CD4-positive, CD25-positive, alpha-beta regulatory T cell (primary cell): ENCODE measurements around the gene INPP5F. TPM values are rescaled to one million over a fixed set of nuclear protein-coding genes. Genes with fewer than 3 reads are reported as not detected.
"Not testable (repeated sequence)": the region's sequence is repeated elsewhere in the genome, so short reads cannot be mapped to it uniquely, and the experiment has no call there.

Experiments
- ATAC-seq, 2 donors: fragments of 150-1000 bp; cut with Tn5 transposase; one replicate each; pipeline ENCODE4 v1.10.0; 2021; ENCODE audit warnings: low read depth in 2 of 2, moderate number of reproducible peaks in 2 of 2, moderate library complexity in 1 of 2
- DNase-seq, 3 donors: peaks; one replicate each; pipeline versions ENCODE4 v3.0.0 to v3.0.0-alpha.2; 2012 to 2022; ENCODE audit warnings: mixed read lengths in 1 of 3
- H3K27ac ChIP-seq: one replicate; pipeline ENCODE4 v1.7.0; 2013; ENCODE audit warnings: mild to moderate bottlenecking, low read length; ENCODE audit not compliant: insufficient read depth, poor library complexity, severe bottlenecking
- H3K27me3 ChIP-seq: one replicate; pipeline ENCODE4 v1.7.0; 2013; ENCODE audit warnings: low read length; ENCODE audit not compliant: control insufficient read depth, insufficient read depth
- H3K36me3 ChIP-seq: one replicate; pipeline ENCODE4 v1.7.0; 2013; ENCODE audit warnings: mild to moderate bottlenecking, low read length, moderate library complexity; ENCODE audit not compliant: control insufficient read depth, insufficient read depth
- H3K4me1 ChIP-seq: 2 replicates; pipeline ENCODE4 v1.7.0; 2013; ENCODE audit warnings: mild to moderate bottlenecking, low read length; ENCODE audit not compliant: insufficient read depth, control insufficient read depth, poor library complexity, severe bottlenecking
- H3K4me3 ChIP-seq: one replicate; pipeline ENCODE4 v1.7.0; 2013; ENCODE audit warnings: low read depth, mild to moderate bottlenecking, low read length, moderate library complexity
- H3K9me3 ChIP-seq, 2 experiments: 1 replicate in 1 of 2; 2 replicates in 1 of 2; pipeline ENCODE4 v1.7.0; 2013; ENCODE audit warnings: low read length in 2 of 2, mild to moderate bottlenecking in 1 of 2, moderate library complexity in 1 of 2; ENCODE audit not compliant: control insufficient read depth in 2 of 2
- H3K27ac Mint-ChIP-seq, 3 donors: one replicate each; pipeline ENCODE4 v1.8.0; 2020 to 2022; ENCODE audit warnings: mild to moderate bottlenecking in 3 of 3, mixed read lengths in 3 of 3, moderate library complexity in 2 of 3
- H3K27me3 Mint-ChIP-seq: one replicate; pipeline ENCODE4 v1.8.0; 2022; ENCODE audit warnings: mild to moderate bottlenecking, mixed read lengths
- H3K36me3 Mint-ChIP-seq: one replicate; pipeline ENCODE4 v1.8.0; 2020; ENCODE audit warnings: mixed read lengths
- H3K4me1 Mint-ChIP-seq, 4 donors: one replicate each; pipeline ENCODE4 v1.8.0; 2020 to 2022; ENCODE audit warnings: mixed read lengths in 4 of 4, mild to moderate bottlenecking in 1 of 4
- H3K4me3 Mint-ChIP-seq, 4 donors: one replicate each; pipeline ENCODE4 v1.8.0; 2020 to 2022; ENCODE audit warnings: mild to moderate bottlenecking in 4 of 4, mixed read lengths in 4 of 4, moderate library complexity in 3 of 4
- H3K9me3 Mint-ChIP-seq, 7 donors: one replicate each; pipeline ENCODE4 v1.8.0; 2020 to 2022; ENCODE audit warnings: mixed read lengths in 7 of 7, mild to moderate bottlenecking in 3 of 7, moderate library complexity in 2 of 7
- polyA plus RNA-seq, 4 donors: library from polyadenylated mRNA; unstranded; fragments of 300-500 nt; fragmentation: Illumina TruSeq; gene quantifications; one replicate each; pipeline ENCODE4 v1.2.3, GENCODE V29; 2021
- total RNA-seq: library from RNA; stranded (reverse); gene quantifications from one replicate; pipeline ENCODE4 v1.2.3, GENCODE V29; 2022

INPP5F gene
- total and polyA plus RNA-seq, 5 donors from 2014 or later = 10.4 to 22.1 (median 11.2) TPM

DNA sequence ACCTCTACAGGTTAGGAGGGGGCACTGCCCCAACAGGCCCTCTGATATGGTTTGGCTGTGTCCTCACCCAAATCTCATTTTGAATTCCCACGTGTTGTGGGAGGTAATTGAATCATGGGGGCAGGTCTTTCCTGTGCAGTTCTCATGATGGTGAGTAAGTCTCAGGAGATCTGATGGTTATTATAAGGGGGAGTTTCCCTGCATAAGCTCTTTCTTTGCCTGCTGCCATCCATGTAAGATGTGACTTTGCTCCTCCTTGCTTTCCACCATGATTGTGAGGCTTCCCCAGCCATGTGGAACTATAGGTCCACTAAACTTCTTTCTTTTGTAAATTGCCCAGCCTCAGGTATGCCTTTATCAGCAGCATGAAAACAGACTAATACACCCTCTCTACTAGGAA is 14.9 kb upstream of the INPP5F start:
- H3K9me3 ChIP-seq = peaks cover 9 to 23% of the 10 kb centered on the region in 2 experiments
- not testable (repeated sequence) for H3K27ac ChIP-seq, H3K27ac Mint-ChIP-seq, H3K27me3 Mint-ChIP-seq, H3K4me3 ChIP-seq, H3K4me3 Mint-ChIP-seq, H3K27me3 ChIP-seq, ATAC-seq, H3K36me3 ChIP-seq, DNase-seq, H3K4me1 ChIP-seq
- H3K36me3 Mint-ChIP-seq = peaks cover 14% of the 10 kb centered on the region
- H3K4me1 Mint-ChIP-seq = peaks cover 0 to 25% (median 13%) of the 10 kb centered on the region in 4 donors
- peaks cover 0 to 18% (median 4%) of the 10 kb centered on the region in 7 donors for H3K9me3 Mint-ChIP-seq

- Histone ChIP-seq H3K27ac (no peak overlapping the region), H3K27me3 (no peaks in the 10 kb centered on the region), H3K36me3 (no peaks in the 10 kb centered on the region), H3K4me1 (no peaks in the 10 kb centered on the region), H3K9me3 (peaks cover 0 to 4% of the 10 kb centered on the region in 2 experiments), H3K4me3 (no peak overlapping the region)
- H3K36me3 Mint-ChIP-seq = no peaks in the 10 kb centered on the region
- peak overlapping the region in 1 of 3 donors; percentile 8 for H3K27ac Mint-ChIP-seq
- H3K27me3 Mint-ChIP-seq = no peaks in the 10 kb centered on the region
- peaks cover 0 to 6% (median 4%) of the 10 kb centered on the region in 4 donors for H3K4me1 Mint-ChIP-seq
- ATAC-seq (no peak), DNase-seq (no peak)
- H3K4me3 Mint-ChIP-seq = no peak overlapping the region
- peaks cover 0 to 4% (median 0%) of the 10 kb centered on the region in 7 donors for H3K9me3 Mint-ChIP-seq
Measured at GRCh38 chr10:119713744-119714483, 11.9 kb upstream of the INPP5F start.

GRCh38 chr10:119714484-119714816 is 11.4 kb upstream of the INPP5F start:
- H3K4me1 ChIP-seq = no peaks in the 10 kb centered on the region
- H3K36me3 ChIP-seq = no peaks in the 10 kb centered on the region
- H3K27me3 Mint-ChIP-seq = no peaks in the 10 kb centered on the region
- peaks cover 0 to 4% (median 0%) of the 10 kb centered on the region in 7 donors for H3K9me3 Mint-ChIP-seq
- DNase-seq = no peak
- H3K9me3 ChIP-seq = peaks cover 0 to 4% of the 10 kb centered on the region in 2 experiments
- H3K4me3 Mint-ChIP-seq = no peak overlapping the region
- H3K27ac ChIP-seq = no peak overlapping the region
- no peak for ATAC-seq
- no peaks in the 10 kb centered on the region for H3K27me3 ChIP-seq
- no peak overlapping the region for H3K27ac Mint-ChIP-seq
- H3K36me3 Mint-ChIP-seq = no peaks in the 10 kb centered on the region
- peaks cover 0 to 2% (median under 1%) of the 10 kb centered on the region in 4 donors for H3K4me1 Mint-ChIP-seq
- H3K4me3 ChIP-seq = no peak overlapping the region

- H3K4me1 Mint-ChIP-seq = no peaks in the 10 kb centered on the region
- H3K9me3 Mint-ChIP-seq = peaks cover 0 to 5% (median 0%) of the 10 kb centered on the region in 7 donors
- H3K27ac Mint-ChIP-seq = peak overlapping the region in 1 of 3 donors; percentile 33
- Histone ChIP-seq H3K4me3 (no peak overlapping the region), H3K27ac (no peak overlapping the region), H3K27me3 (no peaks in the 10 kb centered on the region), H3K9me3 (peaks cover 0 to 4% of the 10 kb centered on the region in 2 experiments), H3K4me1 (no peaks in the 10 kb centered on the region), H3K36me3 (no peaks in the 10 kb centered on the region)
- ATAC-seq = no peak
- H3K36me3 Mint-ChIP-seq = no peaks in the 10 kb centered on the region
- no peak for DNase-seq
- no peaks in the 10 kb centered on the region for H3K27me3 Mint-ChIP-seq
- no peak overlapping the region for H3K4me3 Mint-ChIP-seq
Measured at GRCh38 chr10:119715628-119716505, 10.0 kb upstream of the INPP5F start.

DNA sequence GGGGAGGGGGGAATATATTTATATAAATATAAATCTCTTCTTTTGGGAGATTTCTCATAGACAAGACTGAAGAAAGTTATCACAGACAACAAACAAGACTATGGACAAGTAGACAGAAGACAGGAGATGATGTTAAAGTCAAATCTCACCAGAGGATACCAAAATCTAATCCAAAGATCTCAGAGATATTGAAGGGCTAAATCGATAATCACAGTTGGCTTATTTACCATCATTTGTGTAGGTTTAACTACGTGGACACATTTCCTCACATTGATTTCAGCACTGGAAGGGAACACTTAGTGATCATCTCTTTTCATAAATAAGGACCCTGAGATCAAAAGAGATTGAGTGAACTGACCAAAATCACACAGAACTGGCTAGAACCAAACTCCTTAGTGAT is 2.7 kb upstream of the INPP5F start:
- Mint-ChIP-seq H3K27me3 (no peaks in the 10 kb centered on the region), H3K36me3 (no peaks in the 10 kb centered on the region), H3K9me3 (peaks cover 0 to 6% (median 0%) of the 10 kb centered on the region in 7 donors), H3K4me1 (peaks cover 19 to 35% (median 29%) of the 10 kb centered on the region in 4 donors), H3K4me3 (peak overlapping the region in 2 of 4 donors; percentile 52 to 97), H3K27ac (no peak overlapping the region)
- Histone ChIP-seq H3K36me3 (no peaks in the 10 kb centered on the region), H3K27me3 (no peaks in the 10 kb centered on the region), H3K4me3 (no peak overlapping the region), H3K4me1 (peaks cover 27% of the 10 kb centered on the region), H3K9me3 (no peaks in the 10 kb centered on the region), H3K27ac (no peak overlapping the region)
- ATAC-seq = no peak
- DNase-seq = no peak

DNA sequence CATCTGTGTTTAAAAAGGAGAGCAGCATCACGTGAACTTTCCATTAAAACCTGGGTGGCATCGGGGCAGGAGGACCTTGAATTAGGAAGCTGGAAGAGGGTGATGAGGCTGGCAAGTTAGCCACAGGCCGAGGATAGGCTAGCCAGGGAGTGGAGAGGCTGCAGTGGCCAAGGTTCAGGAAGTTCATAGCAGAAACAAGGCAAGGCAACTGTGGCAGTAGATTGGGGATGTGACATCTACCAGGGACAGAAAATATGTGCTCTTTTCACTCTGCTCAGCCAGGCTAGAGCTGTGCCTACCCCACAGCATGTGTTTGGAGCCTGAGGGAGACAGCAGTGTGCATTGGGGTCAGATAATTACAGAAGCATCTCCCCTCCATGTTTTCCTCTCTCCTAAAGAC is 2.2 kb upstream of the INPP5F start:
- H3K27ac Mint-ChIP-seq = peak overlapping the region in 2 of 3 donors; percentile 27 to 39
- no peak for ATAC-seq
- peaks cover 0 to 6% (median 0%) of the 10 kb centered on the region in 7 donors for H3K9me3 Mint-ChIP-seq
- H3K36me3 Mint-ChIP-seq = no peaks in the 10 kb centered on the region
- no peak for DNase-seq
- Histone ChIP-seq H3K27ac (peak overlapping the region; percentile 45), H3K4me3 (no peak overlapping the region), H3K36me3 (no peaks in the 10 kb centered on the region), H3K27me3 (no peaks in the 10 kb centered on the region), H3K9me3 (no peaks in the 10 kb centered on the region), H3K4me1 (peaks cover 32% of the 10 kb centered on the region)
- H3K4me1 Mint-ChIP-seq = peaks cover 24 to 39% (median 33%) of the 10 kb centered on the region in 4 donors
- peak overlapping the region in 3 of 4 donors; percentile 44 to 97 (median 52) for H3K4me3 Mint-ChIP-seq
- H3K27me3 Mint-ChIP-seq = no peaks in the 10 kb centered on the region

DNA sequence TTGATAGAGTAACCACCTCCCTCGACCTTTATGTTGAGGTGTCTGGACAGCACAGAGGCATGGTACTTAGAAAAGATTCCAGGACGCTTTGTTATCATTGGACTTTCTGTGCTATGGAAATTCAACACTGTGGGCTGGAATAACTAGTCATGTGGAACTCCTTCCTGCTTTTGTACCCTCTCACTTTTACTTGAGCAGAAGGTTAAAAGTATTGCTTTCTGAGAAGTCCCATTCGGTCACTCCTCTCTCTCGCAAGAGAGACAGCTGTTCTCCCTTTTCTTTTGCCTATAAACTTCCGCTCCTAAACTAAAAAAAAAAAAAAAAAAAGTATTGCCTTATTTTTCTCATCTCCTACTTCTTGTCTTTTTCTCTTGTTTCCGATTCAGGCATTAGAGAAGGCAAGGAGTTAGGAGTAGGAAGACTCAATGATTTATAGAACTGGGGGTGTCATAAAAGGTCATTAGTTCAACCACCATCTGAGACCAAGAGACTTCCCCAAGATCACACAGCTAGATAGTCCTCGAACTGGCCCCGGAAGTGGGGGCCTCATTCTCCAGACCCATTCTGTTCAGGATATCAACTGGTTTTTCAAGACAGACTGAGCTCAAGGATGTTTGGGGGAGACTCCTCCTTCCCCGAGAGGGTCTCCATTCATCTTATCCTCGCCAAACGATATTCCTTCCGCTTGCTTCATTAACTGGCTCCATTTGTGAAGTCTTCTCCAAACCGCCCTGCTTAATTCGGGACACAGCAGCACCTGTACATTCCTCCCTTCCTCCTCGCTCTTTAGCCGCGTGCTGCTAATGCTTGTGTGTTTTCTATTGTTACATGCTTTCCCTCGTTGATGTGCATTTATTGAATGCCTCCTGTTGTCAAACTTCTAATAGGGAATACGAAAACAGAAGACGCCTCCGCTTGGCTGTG is 995 bp upstream of the INPP5F start:
- peaks cover 34 to 52% (median 42%) of the 10 kb centered on the region in 4 donors for H3K4me1 Mint-ChIP-seq
- H3K4me1 ChIP-seq = peaks cover 42% of the 10 kb centered on the region

More for the DNA sequence above, 995 bp upstream of the INPP5F start:
- no peaks in the 10 kb centered on the region for H3K36me3 ChIP-seq
- H3K4me3 Mint-ChIP-seq = peak overlapping the region; percentile 81 to 97 (median 86)
- H3K27me3 Mint-ChIP-seq = no peaks in the 10 kb centered on the region
- H3K9me3 Mint-ChIP-seq = peaks cover 0 to 6% (median 0%) of the 10 kb centered on the region in 7 donors
- ATAC-seq (peak in 1 of 2 donors; percentile 0), DNase-seq (peak in 1 of 3 donors; percentile 59)
- H3K27me3 ChIP-seq = no peaks in the 10 kb centered on the region
- peak overlapping the region; percentile 33 to 95 (median 86) for H3K27ac Mint-ChIP-seq
- peak overlapping the region; percentile 69 for H3K4me3 ChIP-seq
- no peaks in the 10 kb centered on the region for H3K36me3 Mint-ChIP-seq
- peak overlapping the region; percentile 83 for H3K27ac ChIP-seq
- no peaks in the 10 kb centered on the region for H3K9me3 ChIP-seq
